K562 (cell line): Measurements from ENCODE around the gene HPD. TPM values are rescaled to one million over a fixed set of nuclear protein-coding genes. Genes with fewer than 3 reads are reported as not detected.
A peak's percentile ranks its signal among the peaks of the same experiment; 100 is the strongest.

ENCODE experiments used
- ARID2 ChIP-seq: fragments of 450-650 bp; IDR thresholded peaks from 2 replicates; pipeline ENCODE4 v1.6.1; 2017; ENCODE audit warnings: antibody characterized with exemption, mild to moderate bottlenecking
- CBX2 ChIP-seq: fragments of 200-600 bp; sonication (generic); IDR thresholded peaks from one replicate; pipeline ENCODE4 v1.6.1; 2012; ENCODE audit warnings: mild to moderate bottlenecking, low read length, inconsistent platforms; ENCODE audit not compliant: insufficient read depth, poor library complexity, severe bottlenecking
- CTCF ChIP-seq, 3 experiments: IDR thresholded peaks in 2 of 3; conservative IDR thresholded peaks in 1 of 3; 2 replicates each; pipeline ENCODE4 v1.5.1; 2011 to 2012; ENCODE audit warnings: low read length in 3 of 3, mild to moderate bottlenecking in 3 of 3, control low read depth in 2 of 3, improper control_type of control experiment in 1 of 3, inconsistent platforms in 1 of 3, low read depth in 1 of 3, mixed read lengths in 1 of 3, moderate library complexity in 1 of 3; ENCODE audit not compliant: insufficient read depth in 2 of 3
- ETV5 ChIP-seq: sonication (generic); formaldehyde crosslinking; IDR thresholded peaks from 2 replicates; pipeline ENCODE4 v1.4.0; 2020; ENCODE audit warnings: low read depth, mild to moderate bottlenecking, missing genetic modification reagents
- GTF2F1 ChIP-seq: IDR thresholded peaks from 2 replicates; pipeline ENCODE4 v1.6.1; 2011; ENCODE audit warnings: low read depth, low read length, improper control_type of control experiment
- HSF4 ChIP-seq: fragments of 250-450 bp; sonication (Bioruptor Pico); IDR thresholded peaks from 2 replicates; pipeline ENCODE4 v2.1.2; 2022; ENCODE audit warnings: mild to moderate bottlenecking, moderate library complexity, borderline replicate concordance
- JUNB ChIP-seq: fragments of 450-650 bp; formaldehyde crosslinking; conservative IDR thresholded peaks from 2 replicates; pipeline ENCODE4 v1.4.0; 2020; ENCODE audit warnings: mild to moderate bottlenecking
- KLF10 ChIP-seq: fragments of 250-450 bp; sonication (Bioruptor Pico); IDR thresholded peaks from 2 replicates; pipeline ENCODE4 v1.6.1; 2021; ENCODE audit warnings: matching md5 sums
- MEF2D ChIP-seq: conservative IDR thresholded peaks from 2 replicates; pipeline ENCODE4 v1.6.1; 2016; ENCODE audit warnings: low read depth, missing genetic modification characterization, missing compliant biosample characterization
- MYBL2 ChIP-seq, 2 experiments: fragments of 450-650 bp in 1 of 2; sonication (generic) in 1 of 2; formaldehyde crosslinking in 1 of 2; IDR thresholded peaks; 2 replicates each; pipeline versions ENCODE4 v1.6.1 to v1.8.1; 2017 to 2022; ENCODE audit warnings: borderline replicate concordance in 1 of 2, inconsistent platforms in 1 of 2, low read depth in 1 of 2, mild to moderate bottlenecking in 1 of 2, missing genetic modification reagents in 1 of 2, moderate library complexity in 1 of 2
- PHF8 ChIP-seq: fragments of 200-600 bp; sonication (generic); IDR thresholded peaks from 2 replicates; pipeline ENCODE4 v1.6.1; 2012; ENCODE audit warnings: mixed run types, mild to moderate bottlenecking, inconsistent platforms, low read length, moderate library complexity, borderline replicate concordance
- PHTF2 ChIP-seq: fragments of 250-450 bp; sonication (Bioruptor Pico); IDR thresholded peaks from 2 replicates; pipeline ENCODE4 v1.5.0; 2021; ENCODE audit warnings: mild to moderate bottlenecking
- RBM15 ChIP-seq: fragments of 200-400 bp; formaldehyde crosslinking; IDR thresholded peaks from 2 replicates; pipeline ENCODE4 v1.6.1; 2018; ENCODE audit warnings: mild to moderate bottlenecking, low read length, moderate library complexity; ENCODE audit not compliant: insufficient read depth
- RBM22 ChIP-seq: fragments of 200-400 bp; formaldehyde crosslinking; IDR thresholded peaks from 2 replicates; pipeline ENCODE4 v1.6.1; 2018; ENCODE audit warnings: low read length, low read depth; ENCODE audit not compliant: poor library complexity, severe bottlenecking
- SETDB1 ChIP-seq: IDR thresholded peaks from one replicate; pipeline ENCODE4 v1.6.1; 2012; ENCODE audit warnings: low read length, control low read depth, inconsistent platforms
- SIN3B ChIP-seq: fragments of 450-650 bp; IDR thresholded peaks from 2 replicates; pipeline ENCODE4 v1.6.1; 2017; ENCODE audit warnings: low read depth, mild to moderate bottlenecking, moderate library complexity
- ZBTB12 ChIP-seq: fragments of 250-450 bp; sonication (Bioruptor Pico); IDR thresholded peaks from 2 replicates; pipeline ENCODE4 v1.4.0; 2020
- ZNF121 ChIP-seq: sonication (generic); formaldehyde crosslinking; conservative IDR thresholded peaks from 2 replicates; pipeline ENCODE4 v1.8.0; 2022; ENCODE audit warnings: missing genetic modification reagents
- ZNF707 ChIP-seq: fragments of 250-450 bp; sonication (Bioruptor Pico); conservative IDR thresholded peaks from 2 replicates; pipeline ENCODE4 v1.8.0; 2022; ENCODE audit warnings: inconsistent platforms, mild to moderate bottlenecking, moderate library complexity
- polyA plus RNA-seq, 8 experiments: library from polyadenylated mRNA; depleted of rRNA in 4 of 8; stranded (reverse) in 5 of 8; unstranded in 3 of 8; fragments of >200 nt; fragmentation: Nextera tagmentation in 2 of 8; fragmentation: Illumina TruSeq in 1 of 8; extraction: Ambion mirVana in 2 of 8; extraction: Trizol in 1 of 8; gene quantifications; 2 replicates each; pipeline versions ENCODE4 v1.2.1 to v1.2.3, GENCODE V29; 2011 to 2014; ENCODE audit warnings: inconsistent platforms in 1 of 8, missing spikeins in 1 of 8
- total RNA-seq, 7 experiments: library from RNA; depleted of rRNA in 6 of 7; stranded (reverse); fragments of >200 nt in 6 of 7; fragmentation: Illumina TruSeq in 2 of 7; extraction: Trizol in 2 of 7; gene quantifications; 2 replicates each; pipeline versions ENCODE4 v1.2.1 to v1.2.3, GENCODE V29; 2011 to 2021; ENCODE audit warnings: low replicate concordance in 1 of 7
- TF ChIP-seq, protein P1 (sequence below): fragments of 250-450 bp; sonication (Bioruptor Pico); IDR thresholded peaks from 2 replicates; pipeline ENCODE4 v1.5.0; 2020; ENCODE audit warnings: mild to moderate bottlenecking
- TF ChIP-seq, protein P2 (sequence below): fragments of 250-450 bp; sonication (Bioruptor Pico); IDR thresholded peaks from 2 replicates; pipeline ENCODE4 v1.5.0; 2021

The HPD gene
- total and polyA plus RNA-seq, 9 of the 15 experiments (the other 6 are each of a cell fraction or from before 2014, with no cell fraction given): 0.06 to 0.29 (median 0.07) TPM; not detected in 4

DNA sequence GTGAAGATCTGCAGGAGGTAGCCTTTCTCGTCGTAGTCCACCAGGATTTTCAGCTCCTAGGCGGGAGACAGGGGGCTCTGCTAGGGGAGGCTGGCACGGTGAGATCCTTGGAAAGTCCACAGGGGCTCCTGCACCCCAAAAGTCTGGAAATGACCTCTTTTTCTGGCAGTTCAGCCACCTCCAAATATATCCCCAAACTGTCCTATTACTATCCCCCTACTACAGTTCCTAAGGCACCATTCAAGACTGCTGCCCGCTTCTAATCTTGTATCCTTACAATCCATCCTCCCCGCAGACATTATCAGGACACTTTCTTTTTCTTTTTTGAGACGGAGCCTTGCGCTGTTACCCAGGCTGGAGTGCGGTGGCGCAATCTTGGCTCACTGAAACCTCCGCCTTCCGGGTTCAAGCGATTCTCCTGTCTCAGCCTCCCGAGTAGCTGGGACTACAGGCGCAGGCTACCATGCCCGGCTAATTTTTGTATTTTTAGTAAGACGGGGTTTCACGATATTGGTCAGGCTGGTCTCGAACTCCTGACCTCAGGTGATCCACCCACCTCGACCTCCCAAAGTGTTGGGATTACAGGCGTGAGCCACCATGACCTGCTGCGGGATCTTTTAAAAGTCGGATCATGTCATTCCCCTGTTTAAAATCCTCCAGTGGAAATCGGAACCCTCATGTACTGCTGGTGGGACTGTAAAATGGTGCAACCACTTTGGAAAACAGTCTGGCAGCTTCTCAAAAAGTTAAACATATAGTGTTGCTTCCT is 18.5 kb downstream of the HPD start (continued):
- TF ChIP-seq CTCF (IDR thresholded peaks at IDR 0.05 in 2 of 3, conservative IDR thresholded peaks at IDR 0.05 in 1 of 3; ENCODE audit: insufficient read depth in 2 of 3, low read depth in 1 of 3, low read length in 3 of 3) (no peak; a peak in 2 of 6 replicates), RBM15 (no peak), JUNB (CRISPR knock-in tag) (no peak), RBM22 (no peak), CBX2 (no peak), GTF2F1 (no peak), ZNF707 (CRISPR knock-in tag) (no peak; the same call in 1 of the 2 replicates), MEF2D (tag) (no peak), ARID2 (no peak), SETDB1 (no peak), ZBTB12 (no peak), PHF8 (no peak), SIN3B (no peak), ZNF121 (no peak), PHTF2 (no peak), ETV5 (CRISPR knock-in tag) (peak; percentile 7; the same call in 1 of the 2 replicates), KLF10 (no peak), MYBL2 (IDR thresholded peaks at IDR 0.05; ENCODE audit: low read depth) (no peak), MYBL2 (CRISPR knock-in tag; IDR thresholded peaks at IDR 0.05; ENCODE audit: borderline replicate concordance) (no peak), HSF4 (CRISPR knock-in tag) (no peak)
- TF ChIP-seq, protein P1, sequence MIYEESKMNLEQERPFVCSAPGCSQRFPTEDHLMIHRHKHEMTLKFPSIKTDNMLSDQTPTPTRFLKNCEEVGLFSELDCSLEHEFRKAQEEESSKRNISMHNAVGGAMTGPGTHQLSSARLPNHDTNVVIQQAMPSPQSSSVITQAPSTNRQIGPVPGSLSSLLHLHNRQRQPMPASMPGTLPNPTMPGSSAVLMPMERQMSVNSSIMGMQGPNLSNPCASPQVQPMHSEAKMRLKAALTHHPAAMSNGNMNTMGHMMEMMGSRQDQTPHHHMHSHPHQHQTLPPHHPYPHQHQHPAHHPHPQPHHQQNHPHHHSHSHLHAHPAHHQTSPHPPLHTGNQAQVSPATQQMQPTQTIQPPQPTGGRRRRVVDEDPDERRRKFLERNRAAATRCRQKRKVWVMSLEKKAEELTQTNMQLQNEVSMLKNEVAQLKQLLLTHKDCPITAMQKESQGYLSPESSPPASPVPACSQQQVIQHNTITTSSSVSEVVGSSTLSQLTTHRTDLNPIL (CRISPR knock-in tag): no peak
- TF ChIP-seq, protein P2, sequence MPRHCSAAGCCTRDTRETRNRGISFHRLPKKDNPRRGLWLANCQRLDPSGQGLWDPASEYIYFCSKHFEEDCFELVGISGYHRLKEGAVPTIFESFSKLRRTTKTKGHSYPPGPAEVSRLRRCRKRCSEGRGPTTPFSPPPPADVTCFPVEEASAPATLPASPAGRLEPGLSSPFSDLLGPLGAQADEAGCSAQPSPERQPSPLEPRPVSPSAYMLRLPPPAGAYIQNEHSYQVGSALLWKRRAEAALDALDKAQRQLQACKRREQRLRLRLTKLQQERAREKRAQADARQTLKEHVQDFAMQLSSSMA (CRISPR knock-in tag): no peak
